H9 (cell line): ENCODE measurements around the gene ESRP2. TPM values are rescaled to one million over a fixed set of nuclear protein-coding genes. Genes with fewer than 3 reads are reported as not detected.

Experiments
- DNase-seq: peaks from one replicate; pipeline ENCODE4 v3.0.0-alpha.2; 2017
- H2AFZ ChIP-seq: one replicate; pipeline ENCODE4 v1.6.1; 2013; ENCODE audit warnings: mild to moderate bottlenecking, low read length, control low read depth, moderate library complexity
- H2AK5ac ChIP-seq: 2 replicates; pipeline ENCODE4 v1.6.1; 2013; ENCODE audit warnings: low read length, control low read depth, mixed read lengths; ENCODE audit not compliant: insufficient read length
- H2BK120ac ChIP-seq: one replicate; pipeline ENCODE4 v1.6.1; 2013; ENCODE audit warnings: low read depth, mild to moderate bottlenecking, low read length, control low read depth, inconsistent platforms; ENCODE audit not compliant: poor library complexity, severe bottlenecking
- H2BK12ac ChIP-seq: 2 replicates; pipeline ENCODE4 v1.6.1; 2013; ENCODE audit warnings: low read length, control low read depth, mixed read lengths, low read depth; ENCODE audit not compliant: insufficient read length
- H2BK15ac ChIP-seq: 2 replicates; pipeline ENCODE4 v1.6.1; 2013; ENCODE audit warnings: low read depth, low read length, control low read depth
- H2BK20ac ChIP-seq: one replicate; pipeline ENCODE4 v1.6.1; 2013; ENCODE audit warnings: low read depth, mild to moderate bottlenecking, low read length, control low read depth, inconsistent platforms; ENCODE audit not compliant: poor library complexity, severe bottlenecking
- H2BK5ac ChIP-seq: 2 replicates; pipeline ENCODE4 v1.6.1; 2013; ENCODE audit warnings: low read length, control low read depth, mixed read lengths; ENCODE audit not compliant: insufficient read length
- H3K14ac ChIP-seq: 2 replicates; pipeline ENCODE4 v1.6.1; 2013; ENCODE audit warnings: low read length, control low read depth; ENCODE audit not compliant: insufficient read depth
- H3K18ac ChIP-seq: 2 replicates; pipeline ENCODE4 v1.6.1; 2013; ENCODE audit warnings: low read depth, mild to moderate bottlenecking, mixed read lengths, low read length, control low read depth; ENCODE audit not compliant: insufficient read length
- H3K23ac ChIP-seq: 2 replicates; pipeline ENCODE4 v1.6.1; 2013; ENCODE audit warnings: low read length, control low read depth, mixed read lengths, low read depth; ENCODE audit not compliant: insufficient read length
- H3K23me2 ChIP-seq: 2 replicates; pipeline ENCODE4 v1.6.1; 2013; ENCODE audit warnings: low read depth, mild to moderate bottlenecking, mixed read lengths, low read length, control low read depth; ENCODE audit not compliant: insufficient read length, poor library complexity, severe bottlenecking
- H3K27ac ChIP-seq: 2 replicates; pipeline ENCODE4 v1.5.1; 2013; ENCODE audit warnings: low read length, control low read depth, mixed read lengths, low read depth; ENCODE audit not compliant: insufficient read length
- H3K27me3 ChIP-seq: 2 replicates; pipeline ENCODE4 v1.6.1; 2013; ENCODE audit warnings: low read length, control low read depth, inconsistent platforms; ENCODE audit not compliant: insufficient read depth
- H3K4ac ChIP-seq: 2 replicates; pipeline ENCODE4 v1.6.1; 2013; ENCODE audit warnings: low read depth, mild to moderate bottlenecking, control low read depth, inconsistent platforms, low read length, moderate library complexity
- H3K4me1 ChIP-seq: 2 replicates; pipeline ENCODE4 v1.6.1; 2013; ENCODE audit warnings: low read length, control low read depth, inconsistent platforms; ENCODE audit not compliant: insufficient read depth
- H3K4me2 ChIP-seq: 2 replicates; pipeline ENCODE4 v1.6.1; 2013; ENCODE audit warnings: low read length, control low read depth, mixed read lengths; ENCODE audit not compliant: insufficient read length, insufficient read depth
- H3K56ac ChIP-seq: 2 replicates; pipeline ENCODE4 v1.6.1; 2013; ENCODE audit warnings: low read depth, mild to moderate bottlenecking, mixed read lengths, low read length, control low read depth; ENCODE audit not compliant: insufficient read length
- H3K79me1 ChIP-seq: 2 replicates; pipeline ENCODE4 v1.6.1; 2013; ENCODE audit warnings: low read depth, mild to moderate bottlenecking, moderate library complexity, low read length, control low read depth, inconsistent platforms; ENCODE audit not compliant: insufficient read depth, poor library complexity, severe bottlenecking
- H3K79me2 ChIP-seq: 2 replicates; pipeline ENCODE4 v1.6.1; 2013; ENCODE audit warnings: low read length, control low read depth, inconsistent platforms; ENCODE audit not compliant: insufficient read depth
- H3K9ac ChIP-seq: 2 replicates; pipeline ENCODE4 v1.6.1; 2013; ENCODE audit warnings: low read length, control low read depth, mixed read lengths; ENCODE audit not compliant: insufficient read length; ENCODE audit errors: extremely low read depth
- H3K9me3 ChIP-seq: one replicate; pipeline ENCODE4 v1.6.1; 2013; ENCODE audit warnings: low read depth, low read length, inconsistent platforms; ENCODE audit not compliant: control insufficient read depth
- H3T11ph ChIP-seq: one replicate; pipeline ENCODE4 v1.6.1; 2013; ENCODE audit warnings: mild to moderate bottlenecking, low read length, control low read depth, inconsistent platforms
- H4K20me1 ChIP-seq: one replicate; pipeline ENCODE4 v1.6.1; 2013; ENCODE audit not compliant: control insufficient read depth, insufficient read length, insufficient read depth
- H4K5ac ChIP-seq: 2 replicates; pipeline ENCODE4 v1.6.1; 2013; ENCODE audit warnings: low read depth, mild to moderate bottlenecking, mixed read lengths, low read length, control low read depth; ENCODE audit not compliant: insufficient read length
- H4K8ac ChIP-seq: replicated peaks from 2 replicates; pipeline ENCODE4 v1.6.1; 2013; ENCODE audit warnings: low read length, control low read depth, mixed read lengths, low read depth; ENCODE audit not compliant: insufficient read length
- H4K91ac ChIP-seq: 2 replicates; pipeline ENCODE4 v1.6.1; 2013; ENCODE audit warnings: low read depth, mild to moderate bottlenecking, moderate library complexity, mixed read lengths, low read length, control low read depth; ENCODE audit not compliant: insufficient read length
- H3K27ac Mint-ChIP-seq, 3 experiments: 2 replicates in 2 of 3; 3 replicates in 1 of 3; pipeline ENCODE4 v1.8.0; 2020 to 2021; ENCODE audit warnings: mixed read lengths in 3 of 3, mild to moderate bottlenecking in 1 of 3, moderate library complexity in 1 of 3
- H3K27me3 Mint-ChIP-seq: 2 replicates; pipeline ENCODE4 v1.8.0; 2021; ENCODE audit warnings: low read depth, mild to moderate bottlenecking, moderate library complexity, mixed read lengths
- H3K36me3 Mint-ChIP-seq, 3 experiments: 2 replicates in 2 of 3; 3 replicates in 1 of 3; pipeline ENCODE4 v1.8.0; 2020 to 2021; ENCODE audit warnings: low read depth in 3 of 3, mixed read lengths in 3 of 3; ENCODE audit not compliant: insufficient read depth in 1 of 3
- H3K4me1 Mint-ChIP-seq, 2 experiments: 2 replicates each; pipeline ENCODE4 v1.8.0; 2020; ENCODE audit warnings: mixed read lengths in 2 of 2
- H3K4me3 Mint-ChIP-seq, 2 experiments: 2 replicates in 1 of 2; 3 replicates in 1 of 2; pipeline ENCODE4 v1.8.0; 2020 to 2021; ENCODE audit warnings: mild to moderate bottlenecking in 2 of 2, mixed read lengths in 2 of 2, moderate library complexity in 1 of 2
- H3K9me3 Mint-ChIP-seq, 2 experiments: 2 replicates in 1 of 2; 3 replicates in 1 of 2; pipeline ENCODE4 v1.8.0; 2020; ENCODE audit warnings: mild to moderate bottlenecking in 2 of 2, mixed read lengths in 2 of 2, moderate library complexity in 1 of 2
- WGBS: extraction: QIAGEN DNeasy Blood & Tissue Kit; methylation state at CpG from one replicate; pipeline ENCODE4 v1.1.7; 2013; ENCODE audit warnings: missing lambda C conversion rate, low lambda C conversion rate, mixed read lengths; ENCODE audit not compliant: insufficient read length; ENCODE audit errors: extremely low coverage; 5-methylcytosine and 5-hydroxymethylcytosine counted together
- total RNA-seq: library from RNA; stranded (reverse); gene quantifications from 2 replicates; pipeline ENCODE4 v1.2.1, GENCODE V29; 2021
- TF ChIP-seq, protein P1 (sequence below): fragments of 200-600 bp; sonication (generic); conservative IDR thresholded peaks from 3 replicates; pipeline ENCODE4 v1.8.0; 2021; ENCODE audit warnings: antibody characterized with exemption, mild to moderate bottlenecking

The ESRP2 gene
- total RNA-seq, 1 experiment from 2014 or later: 59.5 TPM

DNA sequence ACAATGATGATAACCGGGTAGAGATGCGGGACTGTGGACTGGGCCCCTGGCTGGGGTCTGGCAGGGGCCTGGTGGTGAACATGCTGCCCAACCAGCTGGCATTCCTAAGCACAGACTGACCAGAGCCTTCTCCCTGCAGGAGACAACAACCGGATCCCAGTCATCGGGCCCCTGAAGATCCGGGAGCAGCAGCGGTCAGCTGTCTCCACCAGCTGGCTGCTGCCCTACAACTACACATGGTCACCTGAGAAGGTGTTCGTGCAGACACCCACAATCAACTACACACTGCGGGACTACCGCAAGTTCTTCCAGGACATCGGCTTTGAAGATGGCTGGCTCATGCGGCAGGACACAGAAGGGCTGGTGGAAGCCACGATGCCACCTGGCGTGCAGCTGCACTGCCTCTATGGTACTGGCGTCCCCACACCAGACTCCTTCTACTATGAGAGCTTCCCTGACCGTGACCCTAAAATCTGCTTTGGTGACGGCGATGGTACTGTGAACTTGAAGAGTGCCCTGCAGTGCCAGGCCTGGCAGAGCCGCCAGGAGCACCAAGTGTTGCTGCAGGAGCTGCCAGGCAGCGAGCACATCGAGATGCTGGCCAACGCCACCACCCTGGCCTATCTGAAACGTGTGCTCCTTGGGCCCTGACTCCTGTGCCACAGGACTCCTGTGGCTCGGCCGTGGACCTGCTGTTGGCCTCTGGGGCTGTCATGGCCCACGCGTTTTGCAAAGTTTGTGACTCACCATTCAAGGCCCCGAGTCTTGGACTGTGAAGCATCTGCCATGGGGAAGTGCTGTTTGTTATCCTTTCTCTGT lies 23.3 kb upstream of the ESRP2 start:
- Histone ChIP-seq H3K9ac (no peak overlapping the region), H4K91ac (no peak overlapping the region), H3T11ph (no peak overlapping the region), H3K56ac (no peak overlapping the region), H3K4me1 (no peaks in the 10 kb centered on the region), H2AFZ (no peak overlapping the region), H3K9me3 (no peaks in the 10 kb centered on the region), H3K27me3 (no peaks in the 10 kb centered on the region), H4K8ac (no peak overlapping the region), H4K5ac (no peak overlapping the region), H2BK12ac (no peak overlapping the region), H2BK20ac (no peak overlapping the region), H2BK120ac (no peak overlapping the region), H3K27ac (no peak overlapping the region), H3K79me1 (no peaks in the 10 kb centered on the region), H2AK5ac (no peak overlapping the region), H3K14ac (no peak overlapping the region), H3K4me2 (no peak overlapping the region), H3K18ac (no peak overlapping the region), H2BK5ac (no peak overlapping the region), H3K23ac (no peak overlapping the region), H3K79me2 (no peaks in the 10 kb centered on the region), H3K4ac (no peak overlapping the region), H2BK15ac (no peak overlapping the region), H4K20me1 (no peaks in the 10 kb centered on the region), H3K23me2 (no peaks in the 10 kb centered on the region)
- H3K4me3 Mint-ChIP-seq: no peak overlapping the region
- DNase-seq: no peak
- H3K4me1 Mint-ChIP-seq: 0 out of 4 replicates have a peak, but pooled peaks cover 0 to 3% of the 10 kb centered on the region in 2 experiments
- H3K27me3 Mint-ChIP-seq: peaks cover 5% of the 10 kb centered on the region
- no CpG with 5 or more reads among the region's 27 CpGs for WGBS
- peaks cover 0 to 8% (median 2%) of the 10 kb centered on the region in 3 experiments; a peak in 4 of 7 replicates for H3K36me3 Mint-ChIP-seq
- H3K9me3 Mint-ChIP-seq: no peaks in the 10 kb centered on the region
- H3K27ac Mint-ChIP-seq: no peak overlapping the region
- TF ChIP-seq, protein P1, sequence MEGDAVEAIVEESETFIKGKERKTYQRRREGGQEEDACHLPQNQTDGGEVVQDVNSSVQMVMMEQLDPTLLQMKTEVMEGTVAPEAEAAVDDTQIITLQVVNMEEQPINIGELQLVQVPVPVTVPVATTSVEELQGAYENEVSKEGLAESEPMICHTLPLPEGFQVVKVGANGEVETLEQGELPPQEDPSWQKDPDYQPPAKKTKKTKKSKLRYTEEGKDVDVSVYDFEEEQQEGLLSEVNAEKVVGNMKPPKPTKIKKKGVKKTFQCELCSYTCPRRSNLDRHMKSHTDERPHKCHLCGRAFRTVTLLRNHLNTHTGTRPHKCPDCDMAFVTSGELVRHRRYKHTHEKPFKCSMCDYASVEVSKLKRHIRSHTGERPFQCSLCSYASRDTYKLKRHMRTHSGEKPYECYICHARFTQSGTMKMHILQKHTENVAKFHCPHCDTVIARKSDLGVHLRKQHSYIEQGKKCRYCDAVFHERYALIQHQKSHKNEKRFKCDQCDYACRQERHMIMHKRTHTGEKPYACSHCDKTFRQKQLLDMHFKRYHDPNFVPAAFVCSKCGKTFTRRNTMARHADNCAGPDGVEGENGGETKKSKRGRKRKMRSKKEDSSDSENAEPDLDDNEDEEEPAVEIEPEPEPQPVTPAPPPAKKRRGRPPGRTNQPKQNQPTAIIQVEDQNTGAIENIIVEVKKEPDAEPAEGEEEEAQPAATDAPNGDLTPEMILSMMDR: no peak
